ENCODE results near the gene UBE2N.

The UBE2N gene

GRCh38 chr12:93430280-93430679 lies 11.5 kb downstream of the UBE2N start:
- TF ChIP-seq CTCF (IDR thresholded peaks at IDR 0.05; ENCODE audit: low read depth, low read length) = no peak
- no peak overlapping the region for H3K4me3 ChIP-seq (ENCODE audit: low read depth, low read length)

- no peak overlapping the region for H3K4me3 ChIP-seq (ENCODE audit: low read depth, low read length)
- TF ChIP-seq CTCF (IDR thresholded peaks at IDR 0.05; ENCODE audit: low read depth, low read length) = no peak
Observed at GRCh38 chr12:93429852-93430251, 11.9 kb downstream of the UBE2N start.

GRCh38 chr12:93429448-93429847 lies 12.3 kb downstream of the UBE2N start:
- no peak for TF ChIP-seq CTCF (IDR thresholded peaks at IDR 0.05; ENCODE audit: low read depth, low read length)
- no peak overlapping the region for H3K4me3 ChIP-seq (ENCODE audit: low read depth, low read length)

- H3K4me3 ChIP-seq (ENCODE audit: low read depth, low read length) = no peak overlapping the region
- TF ChIP-seq CTCF (IDR thresholded peaks at IDR 0.05; ENCODE audit: low read depth, low read length) = no peak
Observed at GRCh38 chr12:93427779-93428564, 13.8 kb downstream of the UBE2N start.

GRCh38 chr12:93426412-93426805 lies 15.3 kb downstream of the UBE2N start:
- no peak overlapping the region for H3K4me3 ChIP-seq (ENCODE audit: low read depth, low read length)
- TF ChIP-seq CTCF (IDR thresholded peaks at IDR 0.05; ENCODE audit: low read depth, low read length) = no peak

GRCh38 chr12:93425736-93426411 lies 15.9 kb downstream of the UBE2N start:
- no peak for TF ChIP-seq CTCF (IDR thresholded peaks at IDR 0.05; ENCODE audit: low read depth, low read length)
- H3K4me3 ChIP-seq (ENCODE audit: low read depth, low read length) = no peak overlapping the region

GRCh38 chr12:93422050-93422449 lies 19.7 kb downstream of the UBE2N start:
- TF ChIP-seq CTCF (IDR thresholded peaks at IDR 0.05; ENCODE audit: low read depth, low read length) = no peak
- H3K4me3 ChIP-seq (ENCODE audit: low read depth, low read length) = no peak overlapping the region

Measured in WI38 (cell line).